Ammon's horn (tissue), 1 donor: Measurements from ENCODE around the gene TP53TG5.

ENCODE experiments used
- DNase-seq: peaks from one replicate; pipeline ENCODE4 v3.0.0-alpha.2; 2016; ENCODE audit warnings: low spot score

Gene TP53TG5

DNA sequence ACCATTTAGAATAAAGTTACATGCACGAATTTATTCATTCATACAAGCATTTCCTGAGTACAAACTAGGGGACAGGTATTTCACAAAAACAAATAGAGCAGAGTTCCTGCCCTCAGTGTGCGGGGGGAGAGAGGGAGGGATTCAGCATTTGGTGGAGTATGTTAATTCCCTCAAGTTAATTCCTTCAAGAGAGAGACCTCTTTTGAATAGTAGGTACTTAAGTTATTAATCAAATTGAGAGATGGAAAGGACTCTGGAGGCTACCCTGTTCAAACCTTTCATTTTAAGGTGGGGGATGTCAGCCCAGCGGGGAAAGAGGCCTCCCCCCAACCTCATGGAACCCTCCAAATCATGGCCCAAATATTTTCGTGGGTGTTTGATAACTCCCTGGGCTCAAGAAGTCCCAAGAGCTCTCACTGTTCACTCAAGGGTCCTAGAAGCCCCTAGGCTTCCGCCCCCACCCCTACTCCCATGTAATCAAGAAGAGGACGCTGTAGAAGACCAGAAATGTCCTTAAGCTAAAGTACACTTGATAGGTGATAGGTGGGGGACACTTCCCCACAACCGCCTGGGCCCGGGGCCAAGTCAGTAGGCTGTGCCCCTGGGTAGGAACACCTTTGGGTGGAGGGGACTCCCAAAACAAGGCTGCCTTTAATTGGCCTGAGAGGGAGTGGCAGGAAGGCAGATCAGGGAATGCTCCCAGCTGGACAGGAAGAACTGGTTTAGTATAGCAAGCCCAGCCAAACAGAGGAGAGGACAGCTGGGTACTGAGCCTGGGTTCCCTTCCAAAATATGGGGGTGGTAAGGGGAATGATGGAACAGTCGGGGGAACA, 32.8 kb downstream of the TP53TG5 start:
- DNase-seq: no peak

DNA sequence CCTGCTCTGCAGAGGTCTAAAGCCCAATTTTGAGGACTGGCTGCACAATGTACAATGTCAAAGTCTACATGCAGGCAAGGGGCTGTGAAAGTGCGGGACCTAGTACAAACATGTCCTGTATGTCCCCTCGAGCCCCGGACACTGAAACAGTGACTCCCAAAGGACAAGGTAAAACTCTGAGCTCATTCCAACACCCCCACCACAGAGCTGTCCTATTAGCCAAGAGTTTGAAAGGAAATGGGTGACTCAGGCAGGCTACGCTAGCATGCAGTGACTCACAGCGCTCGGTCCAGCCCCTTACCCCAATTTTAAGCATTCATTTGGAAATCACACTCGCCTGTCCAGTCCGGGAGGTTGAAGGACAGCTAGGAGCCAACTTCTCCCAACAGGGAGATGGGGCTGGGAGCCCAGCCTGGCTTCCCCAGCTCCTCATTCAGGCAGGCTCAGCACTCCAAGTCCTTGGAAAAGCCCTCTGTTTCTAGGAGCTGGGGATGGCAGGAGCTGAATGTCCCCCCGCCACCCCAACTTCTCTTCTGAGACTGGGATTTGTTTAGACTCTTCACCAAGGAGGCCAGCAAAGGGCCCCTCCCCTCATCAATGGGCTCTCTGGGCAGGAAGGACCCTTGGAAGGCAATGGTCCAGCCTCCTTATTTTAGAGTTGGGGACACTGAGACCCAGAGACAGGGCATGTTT, 33.8 kb downstream of the TP53TG5 start:
- DNase-seq: peak; percentile 65

DNA sequence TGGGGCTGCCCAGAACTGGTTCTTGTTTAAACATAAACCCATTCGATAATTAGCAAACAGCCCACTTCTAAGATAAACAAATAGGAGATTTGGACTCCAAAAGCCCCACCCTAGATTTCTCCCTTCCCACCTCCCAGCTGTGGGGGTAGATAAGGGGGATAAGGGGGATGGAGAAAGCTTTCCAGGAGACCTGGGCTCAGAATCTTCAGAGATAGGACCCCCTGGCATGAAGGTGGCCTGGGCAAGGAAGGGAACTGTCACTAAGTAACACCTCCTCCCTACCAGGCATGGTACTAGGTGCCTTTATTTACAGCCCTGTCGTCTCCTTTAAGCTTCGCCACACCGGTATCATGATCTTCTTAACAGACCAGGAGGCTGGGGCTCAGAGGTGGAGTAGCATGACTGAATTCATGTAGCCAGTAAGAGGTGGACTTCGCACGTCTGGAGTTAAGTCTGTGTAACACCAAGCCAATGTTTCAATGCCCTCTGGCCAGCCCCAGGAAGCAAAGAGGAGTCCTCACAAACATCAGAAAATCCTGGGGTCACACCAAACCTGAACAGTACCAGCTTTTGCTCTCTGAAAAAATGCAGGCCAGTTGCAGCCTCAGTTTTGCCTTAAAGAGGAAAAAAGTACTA, 34.5 kb downstream of the TP53TG5 start:
- no peak for DNase-seq

DNA sequence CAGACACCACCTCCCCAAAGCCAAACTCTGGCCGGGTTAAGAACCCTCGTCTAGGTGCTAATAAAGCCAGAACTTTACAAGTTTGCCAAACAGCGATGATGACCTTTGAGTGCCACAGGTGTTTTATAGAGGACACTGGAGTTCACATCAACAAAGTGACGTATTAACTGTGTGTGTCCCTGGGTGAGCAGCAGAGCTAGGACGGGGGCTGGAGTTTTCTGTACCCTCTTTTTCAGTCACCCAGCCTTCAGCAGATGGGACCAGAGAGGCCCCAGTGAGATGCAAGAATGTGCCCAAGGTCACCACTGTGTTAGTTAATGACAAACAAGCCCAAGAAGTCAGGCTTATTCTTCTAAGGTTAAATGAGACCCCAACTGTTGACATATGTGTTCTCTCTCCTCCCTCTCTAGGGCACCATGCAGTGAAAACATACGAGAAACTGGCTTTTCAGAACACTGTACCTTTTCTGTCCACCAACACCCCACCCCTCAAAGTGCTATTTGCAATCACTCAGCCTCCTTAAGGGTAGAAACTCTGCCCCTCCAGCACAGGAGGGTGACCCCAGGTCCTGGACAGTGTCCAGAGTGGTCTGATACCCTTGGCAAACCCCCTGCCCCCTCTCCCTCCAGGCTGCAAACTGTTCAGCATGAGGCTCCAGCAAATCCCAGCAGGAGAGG, 35.1 kb downstream of the TP53TG5 start:
- no peak for DNase-seq

DNA sequence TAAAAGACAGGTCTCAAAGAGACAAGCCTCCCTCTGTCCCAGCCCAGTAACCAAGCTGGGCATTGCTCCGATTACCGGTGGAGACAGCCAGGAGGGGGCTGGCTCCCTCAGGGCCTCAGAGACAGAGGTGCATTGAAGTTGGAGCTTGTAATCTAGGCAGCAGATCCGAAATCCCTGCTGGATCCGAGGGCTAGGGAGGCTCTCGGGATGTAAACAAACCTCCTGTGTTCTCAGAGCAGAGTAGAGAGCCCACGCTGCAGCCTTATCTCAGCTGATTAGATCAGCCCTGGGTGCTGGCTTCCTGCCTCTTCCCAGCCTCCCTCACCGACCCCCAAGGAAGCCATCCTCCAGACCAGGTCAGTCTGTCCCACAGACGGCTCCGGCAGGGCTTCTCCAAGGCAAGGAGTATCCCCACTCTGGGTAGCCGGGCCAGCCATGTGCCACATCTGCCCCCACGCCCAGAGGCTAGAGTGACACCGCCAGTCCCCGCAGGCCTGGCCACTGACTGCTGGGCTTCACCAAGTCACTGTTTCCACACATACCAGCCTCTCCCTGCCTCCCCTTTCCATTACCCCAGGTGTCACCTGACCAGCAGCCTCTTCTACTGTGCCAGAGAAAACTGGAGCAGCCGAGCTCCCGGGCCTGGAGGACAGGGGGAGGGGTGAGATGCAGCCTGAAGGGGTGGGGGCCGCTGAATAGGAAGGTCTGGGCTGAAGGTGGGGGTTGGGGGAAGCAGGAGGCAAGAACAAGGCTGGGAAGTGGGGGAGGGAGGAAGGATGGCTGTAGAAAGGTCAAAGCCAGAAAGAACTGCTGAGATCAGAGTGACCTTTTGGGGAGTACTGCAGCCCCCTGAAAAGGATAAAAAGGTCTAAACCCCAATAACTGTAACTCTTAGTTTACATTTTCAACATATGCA, 35.9 kb downstream of the TP53TG5 start:
- peak; percentile 66 for DNase-seq

DNA sequence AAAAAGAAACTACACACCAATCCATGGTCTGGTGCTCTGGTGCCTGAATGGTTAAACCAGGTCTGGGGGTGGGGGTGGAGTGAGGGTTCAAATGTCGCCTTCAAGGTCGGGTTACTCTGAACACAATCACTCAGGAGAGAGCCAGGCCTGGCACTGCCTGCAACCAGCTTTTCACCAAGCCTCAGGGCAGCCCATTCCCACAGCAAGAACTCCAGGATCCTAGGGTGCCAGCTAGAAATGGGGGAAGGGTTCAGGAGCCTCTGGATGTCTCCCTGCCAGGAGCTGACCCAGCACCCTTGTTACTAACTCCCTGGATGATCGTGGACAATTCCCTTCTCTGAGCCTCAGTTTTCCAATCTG, 36.6 kb downstream of the TP53TG5 start:
- DNase-seq: no peak

DNA sequence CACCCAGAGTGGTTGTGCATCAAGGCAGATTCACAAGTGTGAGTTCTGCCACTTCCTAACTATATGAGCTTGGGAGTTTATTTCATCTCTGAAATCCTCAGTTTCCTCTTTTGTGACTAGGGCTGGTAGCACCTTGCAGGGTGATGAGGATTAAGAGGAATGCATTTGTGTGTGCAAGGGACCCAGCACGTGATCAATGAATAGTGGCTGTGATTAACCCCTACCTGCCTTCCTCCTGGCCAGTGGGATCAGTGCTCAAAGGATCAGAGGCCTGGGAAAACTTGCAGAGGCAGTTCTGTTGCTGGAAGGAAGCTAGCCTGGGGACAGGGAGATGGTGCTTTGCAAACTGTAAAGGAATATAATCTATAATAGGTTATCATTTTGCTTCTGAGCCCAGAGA, 37.2 kb downstream of the TP53TG5 start:
- no peak for DNase-seq

DNA sequence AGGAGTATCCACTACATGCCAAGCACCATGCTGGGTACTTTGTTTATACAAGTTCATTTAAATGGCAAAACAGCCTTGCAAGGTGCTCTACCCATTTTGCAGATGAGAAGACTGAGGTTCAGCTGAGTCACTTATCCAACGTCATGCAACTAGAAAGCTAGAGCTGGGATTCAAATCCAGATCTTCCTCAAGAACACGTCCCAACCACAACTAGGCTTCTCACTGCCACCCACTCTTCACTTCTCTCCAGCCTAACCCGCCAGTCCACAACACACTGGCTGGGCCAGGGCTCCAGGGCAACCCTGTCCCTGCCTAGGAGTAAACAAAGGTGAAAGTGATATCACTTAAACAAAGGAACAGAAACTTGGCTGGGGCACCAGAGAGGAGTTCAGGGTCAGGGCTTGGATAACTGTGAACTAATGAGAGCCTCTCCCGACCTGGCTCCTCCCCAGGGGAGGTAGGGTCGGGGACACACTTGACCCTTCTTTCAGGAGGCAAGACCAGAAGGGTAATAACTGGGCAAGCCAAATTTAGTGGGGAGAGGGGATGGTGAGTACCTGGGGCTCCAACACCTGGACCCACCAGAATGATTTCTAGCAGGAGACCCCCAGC, 37.8 kb downstream of the TP53TG5 start:
- DNase-seq: no peak

DNA sequence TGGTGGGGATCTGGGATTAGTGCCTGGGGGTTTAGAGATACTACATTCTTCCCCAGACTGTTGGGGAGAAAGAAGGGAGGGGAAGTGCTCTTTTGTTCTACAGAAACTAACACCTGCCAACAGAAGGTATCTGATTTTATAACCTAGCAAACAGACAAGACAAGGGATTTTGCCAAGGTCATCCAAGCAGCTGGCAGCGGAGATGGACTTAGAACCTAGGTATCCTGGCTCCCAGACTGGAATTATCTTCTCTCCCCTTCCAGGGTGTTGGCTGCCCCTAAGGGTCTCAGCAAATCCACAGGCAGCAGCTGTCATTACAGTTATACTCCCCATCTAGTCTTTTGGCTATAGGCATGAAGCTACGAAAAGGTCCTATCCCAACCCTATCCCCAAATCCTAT, 38.3 kb downstream of the TP53TG5 start:
- no peak for DNase-seq

DNA sequence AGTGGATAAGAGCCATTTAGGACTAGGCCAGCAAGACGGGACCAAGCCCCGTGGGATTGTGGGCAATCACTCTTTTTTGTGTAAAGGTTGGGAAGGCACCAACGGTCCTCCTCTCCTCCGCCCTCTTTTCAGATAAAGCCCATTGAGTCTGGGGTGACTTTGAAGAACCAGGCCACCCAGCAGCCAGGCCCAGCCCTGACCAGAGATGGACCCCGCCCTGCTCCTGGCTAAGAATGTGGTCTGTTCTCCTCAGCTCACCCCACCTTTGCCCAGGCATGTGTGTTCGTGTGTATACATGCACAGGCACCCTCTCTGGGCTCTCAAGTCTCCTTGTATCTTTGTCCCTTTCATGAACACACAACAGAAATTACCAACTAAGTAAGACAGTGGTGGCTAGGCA, 39.0 kb downstream of the TP53TG5 start:
- no peak for DNase-seq

DNA sequence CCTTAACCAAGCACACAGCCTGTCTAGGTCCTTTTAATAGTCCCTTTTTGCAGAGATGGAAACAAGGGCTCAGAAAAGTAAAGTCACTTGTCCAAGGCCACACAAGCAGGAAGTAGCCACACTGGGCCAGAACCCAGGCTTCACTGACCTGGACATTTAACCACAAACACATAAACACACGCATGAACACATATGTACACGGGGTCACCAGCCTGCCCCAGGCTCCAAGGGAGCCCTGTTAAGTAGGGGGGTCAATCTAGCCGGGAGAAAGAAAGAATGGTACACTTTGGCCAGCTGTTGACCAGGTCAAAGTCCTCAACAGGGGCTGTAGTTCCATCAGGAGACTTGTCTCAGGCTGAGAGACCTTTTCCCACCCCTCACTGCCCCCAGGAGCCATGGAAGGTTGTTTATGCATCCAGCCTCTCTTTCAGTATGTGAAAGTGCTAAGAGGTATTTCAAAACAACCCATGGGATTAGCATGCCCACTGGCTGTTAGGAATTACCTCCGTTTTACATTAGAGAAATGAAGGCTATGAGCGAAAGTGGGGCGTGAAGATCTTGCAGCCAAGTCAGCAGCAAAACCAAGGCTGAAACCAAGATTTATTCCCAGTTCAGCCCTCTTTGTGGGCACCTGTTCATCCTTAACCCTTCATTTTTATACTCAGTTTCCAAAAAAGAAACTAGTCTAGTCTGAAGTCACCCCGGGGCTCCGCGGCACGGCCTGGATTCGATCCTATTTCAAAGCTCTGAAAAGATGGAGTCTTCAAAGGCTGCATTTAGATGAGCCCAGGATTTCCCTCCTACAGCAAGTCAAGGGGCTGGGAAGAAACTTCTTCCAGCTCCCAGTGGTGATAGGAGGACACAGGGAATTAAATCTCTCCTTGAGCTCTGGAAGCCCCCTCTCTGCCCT, 39.7 kb downstream of the TP53TG5 start:
- DNase-seq: no peak

DNA sequence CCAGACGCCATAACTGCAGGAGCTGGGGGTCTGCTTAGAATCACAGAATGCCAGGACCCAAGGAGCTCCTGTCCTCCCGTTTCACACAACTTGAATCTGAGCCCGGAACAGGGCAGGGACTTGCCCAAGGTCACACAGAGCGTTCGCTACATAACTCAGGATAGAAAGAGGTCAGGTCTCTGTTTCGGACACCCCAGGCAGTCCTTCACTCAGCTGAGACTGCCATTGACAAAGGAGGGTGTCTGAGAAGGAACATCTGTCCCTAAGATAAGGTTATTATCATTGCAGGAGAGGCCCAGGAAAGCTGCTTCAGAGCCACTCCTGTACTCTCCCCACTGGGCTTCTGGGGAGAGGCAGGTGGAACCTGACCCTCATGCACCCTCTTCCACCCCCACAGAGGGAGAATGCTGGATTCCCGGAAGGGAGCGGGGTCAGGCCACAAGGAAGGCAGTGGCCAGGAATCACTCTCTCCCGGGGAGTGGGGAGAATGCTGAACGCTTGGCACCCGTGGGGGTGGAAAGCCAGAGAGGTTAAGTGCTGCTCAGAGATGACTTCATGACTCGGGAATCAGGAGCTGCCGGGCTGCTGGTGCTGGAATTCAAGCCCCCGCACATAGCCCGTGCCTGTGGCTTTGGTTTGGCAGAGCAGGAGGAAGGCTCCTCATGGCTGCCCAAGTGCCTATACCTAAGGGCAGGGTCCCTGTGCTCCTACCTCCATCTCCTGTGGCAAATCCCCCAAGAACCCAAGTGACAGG, 40.6 kb downstream of the TP53TG5 start:
- DNase-seq: no peak

DNA sequence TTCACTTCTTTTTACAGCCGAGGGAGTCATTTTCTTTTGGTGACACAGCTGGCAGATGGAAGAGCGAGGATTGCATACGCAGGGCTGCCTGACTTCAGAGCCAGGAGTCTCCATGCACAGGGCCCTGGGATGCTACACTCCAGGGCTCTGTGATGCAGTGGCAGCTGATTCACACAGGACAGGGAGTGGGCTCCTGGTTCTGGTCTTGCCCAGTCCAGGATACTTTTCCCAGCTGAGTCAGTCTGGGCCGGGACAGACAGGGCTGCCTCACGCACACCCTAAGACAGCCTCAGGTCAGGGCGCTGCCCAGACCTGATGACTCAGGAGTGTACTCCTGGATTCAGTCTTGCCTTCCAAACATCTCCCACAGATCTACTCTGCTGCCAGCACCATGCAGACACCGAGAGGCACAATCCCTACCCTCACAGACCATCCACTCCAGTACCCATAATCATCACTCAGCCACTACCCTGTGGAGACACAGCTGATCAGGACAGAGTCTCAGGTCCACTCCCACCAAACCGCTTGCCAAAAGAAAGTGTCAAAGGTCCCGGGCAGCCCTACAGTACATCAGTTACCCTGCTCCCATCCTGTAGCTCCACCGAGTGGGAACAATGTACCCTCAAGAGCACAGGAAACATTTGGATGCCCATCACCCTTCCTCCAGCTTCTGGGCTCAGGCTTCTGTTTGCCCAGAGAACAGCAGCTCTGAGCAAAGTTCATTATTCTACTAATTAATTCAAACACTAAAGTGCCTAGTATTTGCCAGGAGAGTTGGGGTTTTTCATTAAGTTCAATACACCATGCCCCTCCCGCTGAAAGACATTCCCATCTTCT, 41.4 kb downstream of the TP53TG5 start:
- DNase-seq: peak; percentile 56

DNA sequence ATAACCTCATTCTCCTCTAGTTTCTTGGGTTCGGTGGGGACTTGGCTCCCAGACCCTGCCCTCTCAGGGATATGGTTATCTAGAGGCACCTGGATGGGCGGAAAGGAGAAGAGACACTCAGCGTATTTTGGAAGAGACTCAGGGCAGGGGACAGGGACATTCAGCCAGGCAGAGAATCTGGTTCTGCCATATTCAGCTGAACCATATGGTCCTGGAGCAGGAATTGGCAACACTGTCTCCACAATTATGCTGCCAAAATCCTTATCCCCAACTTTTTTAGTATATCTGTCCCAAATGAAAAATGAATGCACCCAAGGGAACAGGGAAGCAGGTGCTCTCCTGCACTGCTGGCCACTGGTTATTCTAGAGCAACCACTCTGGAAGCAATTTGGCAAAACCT, 47.6 kb downstream of the TP53TG5 start:
- DNase-seq: no peak

DNA sequence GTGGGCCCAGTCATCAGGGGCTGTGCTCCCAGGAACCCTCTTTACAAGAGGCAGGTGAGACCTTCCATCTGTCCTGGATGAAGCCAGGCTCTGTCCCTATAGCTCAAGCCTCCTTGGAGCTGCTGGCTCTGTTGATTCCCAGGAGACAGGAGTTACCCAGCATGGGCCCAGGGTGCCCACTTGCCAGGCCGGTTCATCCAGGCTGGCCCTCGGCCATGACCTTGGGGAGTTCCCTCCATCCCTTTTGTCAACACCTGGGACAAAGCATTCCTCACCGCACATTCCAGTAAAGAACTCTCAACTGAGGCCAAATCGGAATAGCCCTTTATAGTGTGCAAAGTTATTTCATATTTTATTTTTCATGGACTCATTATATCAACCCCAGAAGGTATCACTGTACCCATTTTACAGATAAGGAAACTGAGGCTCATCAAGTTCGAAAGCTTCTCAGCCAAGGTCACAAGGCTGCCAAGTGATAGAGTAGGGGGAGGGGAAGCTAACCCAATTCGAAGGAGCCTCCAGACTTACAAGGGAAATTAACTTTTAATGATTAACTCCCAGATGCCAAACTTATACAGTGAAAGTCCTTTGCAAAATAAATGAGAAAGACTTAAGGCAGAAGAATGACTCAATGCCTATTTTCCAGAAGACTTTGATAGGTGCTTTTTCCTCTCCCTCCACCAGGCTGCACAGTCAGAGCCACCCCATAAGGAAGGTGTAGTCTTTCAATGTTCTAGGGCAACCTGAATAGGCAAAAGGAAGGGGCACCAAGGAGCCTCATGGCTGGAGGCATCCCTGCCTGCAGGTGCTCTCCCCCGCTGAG, 48.4 kb downstream of the TP53TG5 start:
- DNase-seq: no peak

DNA sequence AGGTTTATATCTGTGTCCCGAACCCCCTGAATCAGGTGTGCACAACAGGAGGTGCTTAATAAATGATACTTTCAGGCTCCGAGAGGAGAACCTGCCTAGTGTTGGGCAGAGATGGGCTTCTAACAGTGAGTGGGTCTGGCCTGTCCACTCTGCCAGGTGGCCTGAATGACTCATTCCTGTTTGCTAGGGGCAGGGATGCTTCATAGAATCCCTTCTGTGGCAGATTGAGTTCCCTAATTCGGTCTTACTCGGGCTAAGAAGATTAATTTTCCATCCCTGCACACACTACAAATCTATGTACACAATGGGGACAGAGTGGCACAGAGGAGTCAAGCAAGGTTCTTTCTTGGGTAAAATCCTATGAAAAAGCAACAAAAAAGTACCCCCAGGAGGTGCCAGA, 49.7 kb downstream of the TP53TG5 start:
- DNase-seq: no peak

DNA sequence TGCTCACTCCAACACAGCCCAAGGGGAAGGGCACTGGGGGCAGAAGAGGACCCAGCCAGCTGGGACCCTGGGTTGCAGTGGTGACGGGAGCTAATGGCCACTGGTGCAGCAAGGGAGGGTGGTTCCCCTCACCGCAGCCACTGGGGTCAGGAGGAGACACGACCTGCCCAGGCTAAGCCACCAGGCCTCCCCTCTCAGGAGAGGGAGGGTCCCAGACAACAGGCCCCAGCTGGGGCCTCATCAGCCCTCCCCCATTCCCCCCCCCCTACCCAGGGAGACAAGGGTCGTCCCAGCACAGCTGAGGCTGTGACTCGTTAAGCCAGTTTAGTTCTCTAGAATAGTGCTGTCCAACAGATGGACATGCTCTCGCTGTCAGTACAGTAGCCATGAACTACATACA, 52.8 kb downstream of the TP53TG5 start:
- no peak for DNase-seq
